GM12892 (cell line): ENCODE data around the gene PSENEN.
"Not testable (repeated sequence)": the region's sequence is repeated elsewhere in the genome, so short reads cannot be mapped to it uniquely, and the experiment has no call there.

Experiments used
- DNase-seq: peaks from one replicate; pipeline ENCODE4 v3.0.0; 2011; ENCODE audit not compliant: insufficient read length
- FAIRE-seq: peaks from 2 replicates; lab custom pipeline; 2011; peaks lifted over from hg19 to GRCh38; lab: Jason Lieb, UNC
- POLR2A ChIP-seq: IDR thresholded peaks from 2 replicates; pipeline ENCODE4 v1.6.1; 2011; ENCODE audit warnings: low read depth, low read length, control low read depth
- POLR2AphosphoS5 ChIP-seq: IDR thresholded peaks from 2 replicates; pipeline ENCODE4 v1.6.1; 2011; ENCODE audit warnings: low read depth, low read length, control low read depth
- TAF1 ChIP-seq: IDR thresholded peaks from 2 replicates; pipeline ENCODE4 v1.6.1; 2011; ENCODE audit warnings: low read depth, mild to moderate bottlenecking, control low read depth, low read length, borderline replicate concordance

The PSENEN gene

DNA sequence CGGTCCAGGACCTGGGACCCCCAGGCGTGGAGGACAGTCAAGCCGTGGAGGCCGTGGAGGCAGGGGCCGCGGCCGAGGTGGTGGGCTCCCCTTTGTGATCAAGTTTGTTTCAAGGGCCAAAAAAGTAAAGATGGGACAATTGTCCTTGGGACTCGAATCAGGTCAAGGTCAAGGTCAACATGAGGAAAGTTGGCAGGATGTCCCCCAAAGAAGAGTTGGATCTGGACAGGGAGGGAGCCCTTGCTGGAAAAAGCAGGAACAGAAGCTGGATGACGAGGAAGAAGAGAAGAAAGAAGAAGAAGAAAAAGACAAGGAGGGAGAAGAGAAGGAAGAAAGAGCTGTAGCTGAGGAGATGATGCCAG is 25.3 kb upstream of the PSENEN start:
- DNase-seq (no peak), FAIRE-seq (no peak)
- TF ChIP-seq TAF1 (no peak), POLR2AphosphoS5 (no peak), POLR2A (no peak)

DNA sequence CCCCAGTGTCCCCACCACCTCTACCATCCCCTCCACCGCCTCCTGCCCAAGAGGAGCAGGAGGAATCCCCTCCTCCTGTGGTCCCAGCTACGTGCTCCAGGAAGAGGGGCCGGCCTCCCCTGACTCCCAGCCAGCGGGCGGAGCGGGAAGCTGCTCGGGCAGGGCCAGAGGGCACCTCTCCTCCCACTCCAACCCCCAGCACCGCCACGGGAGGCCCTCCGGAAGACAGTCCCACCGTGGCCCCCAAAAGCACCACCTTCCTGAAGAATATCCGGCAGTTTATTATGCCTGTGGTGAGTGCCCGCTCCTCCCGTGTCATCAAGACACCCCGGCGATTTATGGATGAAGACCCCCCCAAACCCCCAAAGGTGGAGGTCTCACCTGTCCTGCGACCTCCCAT is 24.8 kb upstream of the PSENEN start:
- TF ChIP-seq POLR2A (no peak), POLR2AphosphoS5 (no peak), TAF1 (no peak)
- no peak for DNase-seq
- FAIRE-seq: no peak

DNA sequence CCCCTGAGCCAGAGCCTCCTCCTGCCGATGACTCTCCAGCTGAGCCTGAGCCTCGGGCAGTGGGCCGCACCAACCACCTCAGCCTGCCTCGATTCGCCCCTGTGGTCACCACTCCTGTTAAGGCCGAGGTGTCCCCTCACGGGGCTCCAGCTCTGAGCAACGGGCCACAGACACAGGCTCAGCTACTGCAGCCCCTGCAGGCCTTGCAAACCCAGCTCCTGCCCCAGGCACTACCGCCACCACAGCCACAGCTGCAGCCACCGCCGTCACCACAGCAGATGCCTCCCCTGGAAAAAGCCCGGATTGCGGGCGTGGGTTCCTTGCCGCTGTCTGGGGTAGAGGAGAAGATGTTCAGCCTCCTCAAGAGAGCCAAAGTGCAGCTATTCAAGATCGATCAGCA is 24.1 kb upstream of the PSENEN start:
- TF ChIP-seq POLR2A (0 out of 2 replicates have a peak, but pooled peaks have one; percentile 31), TAF1 (no peak)
- DNase-seq (no peak), FAIRE-seq (no peak)

DNA sequence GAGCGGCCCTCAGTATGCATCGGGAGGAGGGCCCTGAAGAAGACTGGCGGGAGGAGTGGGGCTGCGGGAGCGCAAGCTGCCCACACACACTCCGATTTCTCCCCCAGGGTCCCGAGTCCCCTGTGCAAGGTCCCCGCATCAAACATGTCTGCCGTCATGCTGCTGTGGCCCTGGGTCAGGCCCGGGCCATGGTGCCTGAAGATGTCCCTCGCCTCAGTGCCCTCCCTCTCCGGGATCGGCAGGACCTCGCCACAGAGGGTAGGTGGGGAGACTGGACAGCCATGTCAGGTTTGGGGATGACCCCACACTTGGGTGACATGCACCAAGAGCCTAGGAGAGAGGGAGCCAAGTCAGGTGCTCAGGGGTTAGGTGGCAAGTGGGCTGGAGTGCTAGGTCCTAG is 23.0 kb upstream of the PSENEN start:
- TF ChIP-seq POLR2A: no peak
- TF ChIP-seq TAF1: no peak
- no peak for TF ChIP-seq POLR2AphosphoS5
- DNase-seq: no peak
- no peak for FAIRE-seq

DNA sequence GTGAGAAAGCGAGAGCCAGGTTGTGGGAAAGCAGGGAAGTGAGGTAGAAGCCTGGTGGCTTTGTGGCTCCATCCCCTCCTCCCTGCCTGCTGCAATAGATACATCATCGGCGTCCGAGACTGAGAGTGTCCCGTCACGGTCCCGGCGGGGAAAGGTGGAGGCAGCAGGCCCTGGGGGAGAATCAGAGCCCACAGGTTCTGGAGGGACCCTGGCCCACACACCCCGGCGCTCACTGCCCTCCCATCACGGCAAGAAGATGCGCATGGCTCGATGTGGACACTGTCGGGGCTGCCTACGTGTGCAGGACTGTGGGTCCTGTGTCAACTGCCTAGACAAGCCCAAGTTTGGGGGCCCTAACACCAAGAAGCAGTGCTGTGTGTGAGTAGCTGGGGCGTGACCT is 22.6 kb upstream of the PSENEN start:
- TF ChIP-seq POLR2AphosphoS5: peak; percentile 37
- TF ChIP-seq POLR2A: 0 out of 2 replicates have a peak, but pooled peaks have one; percentile 22
- no peak for TF ChIP-seq TAF1
- FAIRE-seq: no peak

GRCh38 chr19:35723671-35724070 is 21.8 kb upstream of the PSENEN start:
- TF ChIP-seq POLR2A: no peak
- no peak for TF ChIP-seq TAF1
- TF ChIP-seq POLR2AphosphoS5: no peak
- FAIRE-seq: no peak
- no peak for DNase-seq

More for the DNA sequence above, 22.6 kb upstream of the PSENEN start:
- no peak for DNase-seq

DNA sequence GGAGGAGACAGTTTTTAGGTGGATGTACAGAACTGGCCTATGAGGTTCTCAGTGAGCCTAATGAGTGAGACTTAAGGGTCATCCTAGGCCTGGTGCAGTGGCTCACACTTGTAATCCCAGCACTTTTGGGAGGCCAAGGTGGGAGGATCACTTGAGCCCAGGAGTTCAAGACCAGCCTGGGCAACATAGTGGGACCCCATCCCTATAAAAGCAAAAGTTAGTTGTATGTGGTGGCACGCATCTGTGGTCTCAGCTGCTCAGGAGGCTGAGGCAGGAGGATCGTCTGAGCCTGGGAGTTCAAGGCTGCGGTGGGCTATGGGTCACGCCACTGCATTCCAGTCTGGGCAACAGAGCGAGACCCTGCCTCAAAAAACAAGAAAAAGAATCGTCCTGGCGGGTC is 21.3 kb upstream of the PSENEN start:
- DNase-seq, FAIRE-seq: not testable (repeated sequence)

GRCh38 chr19:35724560-35724959 is 20.9 kb upstream of the PSENEN start:
- TF ChIP-seq POLR2AphosphoS5 (no peak), TAF1 (no peak)
- DNase-seq (no peak), FAIRE-seq (no peak)

DNA sequence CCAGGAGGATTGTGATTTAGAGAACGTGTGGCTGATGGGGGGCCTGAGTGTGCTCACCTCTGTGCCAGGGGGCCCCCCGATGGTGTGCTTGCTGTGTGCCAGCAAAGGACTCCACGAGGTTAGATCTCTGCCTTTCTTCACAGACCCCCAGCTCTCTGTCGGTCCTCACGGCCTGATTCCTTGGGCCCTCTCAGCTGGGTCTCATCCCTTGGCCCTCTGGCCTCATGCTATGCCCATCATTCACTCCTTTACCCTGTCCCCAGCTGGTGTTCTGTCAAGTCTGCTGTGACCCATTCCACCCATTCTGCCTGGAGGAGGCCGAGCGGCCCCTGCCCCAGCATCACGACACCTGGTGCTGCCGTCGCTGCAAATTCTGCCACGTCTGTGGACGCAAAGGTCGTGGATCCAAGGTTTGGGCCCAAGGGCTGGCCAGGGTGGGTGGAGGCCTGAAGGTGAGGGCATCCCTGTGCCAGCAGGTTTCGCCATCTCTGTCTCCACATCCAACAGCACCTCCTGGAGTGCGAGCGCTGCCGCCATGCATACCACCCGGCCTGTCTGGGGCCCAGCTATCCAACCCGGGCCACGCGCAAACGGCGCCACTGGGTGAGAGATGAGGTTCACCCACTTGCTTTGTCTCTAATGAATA is 20.1 kb upstream of the PSENEN start:
- FAIRE-seq (no peak), DNase-seq (no peak)
- TF ChIP-seq POLR2AphosphoS5: no peak
- no peak for TF ChIP-seq POLR2A
- TF ChIP-seq TAF1: no peak

DNA sequence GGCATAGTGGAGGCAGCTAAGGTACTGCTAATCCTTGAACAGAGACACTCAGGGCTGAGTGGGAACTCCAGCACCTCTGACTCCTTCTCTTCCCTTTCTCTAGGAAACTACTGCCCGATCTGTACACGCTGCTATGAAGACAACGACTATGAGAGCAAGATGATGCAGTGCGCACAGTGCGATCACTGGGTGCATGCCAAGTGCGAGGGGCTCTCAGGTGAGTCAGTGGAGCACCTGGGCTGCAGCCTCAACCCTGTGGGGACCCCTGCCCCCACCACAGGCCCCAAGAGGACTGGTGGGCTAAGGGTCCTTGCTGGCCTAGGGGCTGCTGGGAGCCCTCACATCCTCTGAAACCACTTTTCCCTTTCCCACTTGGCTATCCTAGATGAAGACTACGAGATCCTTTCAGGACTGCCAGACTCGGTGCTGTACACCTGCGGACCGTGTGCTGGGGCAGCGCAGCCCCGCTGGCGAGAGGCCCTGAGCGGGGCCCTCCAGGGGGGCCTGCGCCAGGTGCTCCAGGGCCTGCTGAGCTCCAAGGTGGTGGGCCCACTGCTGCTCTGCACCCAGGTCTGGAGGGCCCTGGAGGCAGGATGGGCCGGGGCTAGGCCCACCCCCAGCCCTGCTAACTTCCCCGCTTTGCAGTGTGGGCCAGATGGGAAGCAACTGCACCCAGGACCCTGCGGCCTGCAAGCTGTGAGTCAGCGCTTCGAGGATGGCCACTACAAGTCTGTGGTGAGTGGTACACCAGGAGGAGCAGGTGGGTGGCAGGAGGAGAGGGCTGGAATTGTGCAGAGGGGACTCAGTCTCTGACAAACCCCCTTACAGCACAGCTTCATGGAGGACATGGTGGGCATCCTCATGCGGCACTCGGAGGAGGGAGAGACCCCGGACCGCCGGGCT is 18.1 kb upstream of the PSENEN start:
- DNase-seq: no peak
- FAIRE-seq: no peak
- TF ChIP-seq TAF1 (no peak), POLR2A (no peak), POLR2AphosphoS5 (no peak)

GRCh38 chr19:35727956-35728706 is 17.3 kb upstream of the PSENEN start:
- no peak for FAIRE-seq
- peak; percentile 9 for DNase-seq
- TF ChIP-seq TAF1 (no peak), POLR2AphosphoS5 (0 out of 2 replicates have a peak, but pooled peaks have one; percentile 8)
